RPMI8226 (cell line): ENCODE measurements around the gene IZUMO2.

ENCODE experiments used
- DNase-seq: peaks from one replicate; pipeline ENCODE4 v3.0.0-alpha.2; 2015

IZUMO2 gene

GRCh38 chr19:50162988-50163387, at the start of gene IZUMO2:
Gene IZUMO2, minus strand, starts transcription at chr19:50163281. Its CDS starts 87 bp downstream, at chr19:50163194.
- no peak for DNase-seq

DNA sequence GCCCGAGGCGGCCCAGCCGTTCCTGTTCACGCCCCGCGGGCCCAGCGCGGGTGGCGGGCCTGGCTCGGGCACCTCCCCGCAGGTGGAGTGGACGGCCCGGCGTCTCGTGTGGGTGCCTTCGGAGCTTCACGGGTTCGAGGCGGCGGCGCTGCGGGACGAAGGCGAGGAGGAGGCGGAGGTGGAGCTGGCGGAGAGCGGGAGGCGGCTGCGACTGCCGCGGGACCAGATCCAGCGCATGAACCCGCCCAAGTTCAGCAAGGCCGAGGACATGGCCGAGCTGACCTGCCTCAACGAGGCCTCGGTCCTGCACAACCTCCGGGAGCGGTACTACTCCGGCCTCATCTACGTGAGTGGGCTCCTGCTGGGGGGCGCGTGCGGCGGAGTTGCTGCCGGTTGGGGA, 47.3 kb upstream of the IZUMO2 start:
- no peak for DNase-seq

DNA sequence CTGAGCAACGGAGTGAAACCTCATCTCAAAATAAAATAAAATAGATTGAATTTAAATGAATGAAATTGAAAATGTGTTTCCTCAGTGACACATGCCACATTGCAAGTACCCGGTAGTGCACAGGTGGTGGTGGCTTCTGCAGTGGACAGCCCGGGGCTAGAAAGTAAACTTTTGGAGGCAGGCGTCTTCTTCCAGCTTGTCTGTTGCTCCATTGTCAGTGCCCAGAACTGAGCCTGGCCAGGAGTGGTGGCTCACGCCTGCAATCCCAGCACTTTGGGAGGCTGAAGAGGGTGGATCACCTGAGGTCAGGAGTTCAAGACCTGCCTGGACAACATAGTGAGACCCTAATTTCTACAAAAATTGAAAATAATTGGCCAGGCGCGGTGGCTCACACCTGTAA, 46.0 kb upstream of the IZUMO2 start:
- no peak for DNase-seq

GRCh38 chr19:50207730-50208129, 44.6 kb upstream of the IZUMO2 start:
- no peak for DNase-seq

DNA sequence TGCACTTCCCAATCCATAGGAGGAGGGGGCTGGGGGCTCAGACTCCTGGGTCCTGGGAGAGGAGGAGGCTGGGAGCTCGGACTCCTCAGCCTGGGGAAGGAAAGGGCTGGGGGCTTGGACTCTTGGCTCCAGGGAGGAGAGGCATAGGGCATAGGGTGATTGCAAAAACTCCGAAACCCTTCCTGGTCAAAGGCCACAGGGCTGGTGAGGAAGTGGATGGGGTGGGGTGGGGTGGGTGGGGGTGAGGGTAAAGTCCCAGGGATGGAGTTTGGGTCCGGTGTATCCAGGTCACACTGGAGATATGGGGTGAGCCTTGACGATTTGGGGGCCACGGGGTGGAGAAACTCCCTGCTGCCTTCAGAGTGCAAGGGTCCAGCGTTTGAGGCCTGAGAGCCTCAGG, 43.1 kb upstream of the IZUMO2 start:
- no peak for DNase-seq

GRCh38 chr19:50205681-50206138, 42.6 kb upstream of the IZUMO2 start:
- DNase-seq: peak; percentile 32

- peak; percentile 53 for DNase-seq
These were observed 42.0 kb upstream of the IZUMO2 start for GRCh38 chr19:50204811-50205675.

- no peak for DNase-seq
These were observed 41.0 kb upstream of the IZUMO2 start for GRCh38 chr19:50204081-50204428.

GRCh38 chr19:50203281-50204080, 40.4 kb upstream of the IZUMO2 start, which contains the start of gene MYH14:
Gene MYH14, plus strand, starts transcription at chr19:50203622. Its CDS starts 6,744 bp downstream, at chr19:50210366.
- DNase-seq: no peak

GRCh38 chr19:50202962-50203280, 39.8 kb upstream of the IZUMO2 start:
- no peak for DNase-seq

- no peak for DNase-seq
These were observed 39.3 kb upstream of the IZUMO2 start for GRCh38 chr19:50202386-50202785.

DNA sequence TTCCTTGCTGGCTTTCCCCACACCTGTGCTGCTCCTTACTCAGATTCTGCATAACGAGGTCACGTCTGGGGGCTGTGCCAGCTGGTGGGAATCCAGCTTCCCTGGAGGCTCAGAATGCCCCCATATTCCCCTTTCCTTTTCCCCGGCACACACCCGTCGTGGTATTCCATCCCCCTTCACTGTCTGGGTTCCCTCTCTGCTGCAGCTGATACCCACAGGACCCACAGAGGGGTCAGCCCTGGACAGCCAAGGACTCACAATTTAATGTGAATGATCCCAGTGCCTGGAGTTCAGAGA, 36.1 kb upstream of the IZUMO2 start:
- no peak for DNase-seq

DNA sequence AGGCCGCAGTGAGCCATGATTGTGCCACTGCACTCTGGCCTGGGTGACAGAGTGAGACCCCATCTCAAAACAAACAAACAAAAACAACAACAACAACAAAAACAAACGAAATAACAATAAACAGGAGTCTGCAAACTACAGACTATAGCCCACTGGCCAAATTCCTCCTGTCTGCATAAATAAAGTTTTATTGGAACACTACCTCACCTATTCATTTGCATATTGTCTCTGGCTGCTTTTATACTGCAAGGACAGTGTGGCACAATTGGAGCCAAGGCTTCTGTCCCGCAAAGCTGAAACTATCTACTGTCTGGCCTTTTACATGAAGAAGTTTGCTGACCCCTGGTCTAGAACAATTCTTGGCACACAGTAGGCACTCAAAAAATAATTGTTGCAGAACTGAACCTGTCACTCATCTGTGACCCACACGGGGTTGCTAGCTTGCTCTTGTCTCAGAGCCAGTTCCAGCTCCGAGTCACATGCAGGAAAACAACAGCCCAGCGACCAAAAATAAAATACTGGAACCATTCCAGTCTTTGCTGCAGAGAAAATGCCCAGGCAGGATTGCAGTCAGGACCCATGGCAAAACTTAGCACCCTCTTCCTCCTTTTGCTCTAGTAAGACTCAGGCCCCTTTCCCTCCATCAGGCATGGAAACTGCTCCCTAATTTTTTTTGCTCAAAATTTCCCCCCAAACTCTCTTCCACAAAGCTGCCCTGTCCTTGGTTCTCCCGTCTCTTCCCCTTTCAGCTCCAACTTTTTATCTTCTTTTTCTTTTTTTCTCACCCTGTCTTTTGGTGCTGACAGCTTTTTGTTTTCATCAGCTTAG, 35.6 kb upstream of the IZUMO2 start:
- DNase-seq: no peak

- DNase-seq: no peak
These were observed 34.3 kb upstream of the IZUMO2 start for GRCh38 chr19:50197348-50197747.

DNA sequence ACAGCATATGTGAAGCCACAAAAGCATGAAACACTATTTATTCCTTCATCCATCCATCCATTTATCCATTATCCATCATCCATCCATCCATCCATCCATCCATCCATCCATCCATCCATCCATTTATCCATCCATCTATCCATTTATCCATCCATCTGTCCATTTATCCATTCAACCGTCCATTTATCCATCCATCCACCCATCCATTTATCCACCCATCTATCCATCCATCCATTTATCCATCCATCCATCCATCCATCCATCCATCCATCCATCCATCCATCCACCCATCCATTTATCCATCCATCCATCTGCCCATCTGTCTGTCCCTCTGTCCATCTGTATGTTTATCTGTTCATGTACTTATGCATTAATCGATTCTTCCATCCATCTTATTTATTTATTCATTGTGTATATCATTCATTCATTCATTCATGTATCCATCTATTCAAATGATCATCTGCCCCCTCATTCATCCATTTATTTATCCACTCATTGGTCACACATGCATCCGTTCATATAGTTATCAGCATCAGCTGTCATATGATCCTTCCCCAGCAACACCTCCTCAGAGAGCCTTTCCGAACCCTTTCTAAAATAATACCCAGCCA, 33.3 kb upstream of the IZUMO2 start:
- no peak for DNase-seq

- DNase-seq: no peak
These were observed 32.1 kb upstream of the IZUMO2 start for GRCh38 chr19:50195224-50195623.

DNA sequence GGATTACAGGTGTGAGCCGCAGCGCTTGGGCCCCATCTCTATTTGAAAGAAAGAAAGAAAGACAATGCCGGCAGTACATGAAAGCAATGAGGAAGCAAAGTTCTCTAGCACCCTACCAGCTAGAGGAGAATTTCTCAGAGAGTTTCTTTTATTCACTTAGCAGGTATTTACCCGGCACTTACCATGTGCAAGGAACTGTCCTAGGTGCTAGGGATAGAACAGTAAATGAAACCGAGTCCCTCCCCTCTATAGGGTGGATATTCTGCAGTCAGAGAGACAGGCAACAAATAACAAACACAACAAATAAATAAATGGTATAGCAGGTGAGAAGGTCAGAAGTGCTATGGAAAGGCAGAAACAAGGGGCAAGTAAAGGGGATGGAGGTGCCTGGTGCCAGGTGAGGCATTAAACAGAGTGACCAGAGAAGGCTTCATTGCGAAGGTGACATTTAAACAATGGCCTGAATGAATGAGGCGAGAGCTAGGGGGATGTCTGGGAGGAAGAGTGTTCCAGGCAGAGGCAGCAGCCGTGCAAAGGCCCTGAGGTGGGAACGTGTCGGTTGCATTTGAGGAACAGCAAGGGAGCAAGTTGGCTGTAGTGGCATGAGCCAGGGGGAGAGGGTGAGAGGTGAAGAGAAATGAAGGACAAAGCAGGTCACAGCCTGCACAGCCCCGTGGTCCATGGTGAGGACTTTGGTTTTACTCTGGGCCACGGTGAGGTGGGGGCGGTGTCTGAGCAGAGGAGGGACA, 29.6 kb upstream of the IZUMO2 start:
- DNase-seq: no peak

DNA sequence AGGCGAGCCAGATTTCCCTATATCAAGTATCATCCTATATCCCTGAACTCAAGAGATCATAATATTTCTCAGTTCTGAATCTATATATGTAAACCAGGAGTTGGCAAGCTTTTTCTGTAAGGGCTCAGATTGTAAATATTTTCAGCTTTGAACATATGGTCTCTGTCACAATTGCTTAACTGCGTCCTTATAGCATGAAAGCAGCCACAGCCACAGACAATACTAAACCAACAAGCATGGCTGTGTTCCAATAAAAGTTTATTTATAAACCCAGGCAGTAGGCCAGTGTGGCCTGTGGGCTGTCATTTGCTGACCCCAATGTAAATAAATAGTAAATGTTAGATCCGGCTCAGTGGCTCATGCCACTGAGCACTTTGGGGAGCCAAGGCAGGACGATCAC, 28.1 kb upstream of the IZUMO2 start:
- no peak for DNase-seq

- peak; percentile 40 for DNase-seq
These were observed 27.4 kb upstream of the IZUMO2 start for GRCh38 chr19:50190439-50190891.

GRCh38 chr19:50189331-50189730, 26.2 kb upstream of the IZUMO2 start:
- no peak for DNase-seq

GRCh38 chr19:50187937-50188336, 24.9 kb upstream of the IZUMO2 start:
- DNase-seq: no peak

DNA sequence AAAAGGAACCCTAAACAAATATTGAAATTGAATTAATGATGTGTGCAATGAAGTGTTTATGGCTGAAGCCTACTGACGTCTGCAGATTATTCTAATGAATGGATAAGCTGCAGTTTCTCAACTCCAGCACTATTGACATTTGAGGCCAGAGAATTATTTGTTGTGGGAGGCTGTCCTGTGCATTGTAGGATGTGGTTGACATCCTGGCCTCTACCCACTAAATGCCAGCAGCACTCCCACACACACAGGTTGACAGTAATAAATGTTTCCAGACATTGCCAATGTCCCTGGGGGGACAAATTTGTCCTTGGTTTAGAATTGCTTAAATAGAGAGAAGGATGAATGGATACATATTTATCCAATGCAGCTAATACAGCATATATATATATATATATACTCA, 21.1 kb upstream of the IZUMO2 start:
- DNase-seq: no peak
